SU-DHL-6 (cell line): ENCODE data around the gene ICA1.

Source experiments
- H2AFZ ChIP-seq: fragments of 200-600 bp; sonication (generic); 2 replicates; pipeline ENCODE4 v1.6.1; 2014; ENCODE audit warnings: low read depth, mild to moderate bottlenecking, moderate library complexity, mixed read lengths, antibody characterized with exemption, low read length; ENCODE audit not compliant: severe bottlenecking
- H3F3A ChIP-seq: fragments of 200-600 bp; shearing (Covaris generic); 2 replicates; pipeline ENCODE4 v1.6.0; 2016; ENCODE audit warnings: antibody characterized with exemption, mild to moderate bottlenecking; ENCODE audit not compliant: insufficient read depth
- H3K27ac ChIP-seq: fragments of 200-600 bp; sonication (generic); 2 replicates; pipeline ENCODE4 v1.5.1; 2016; ENCODE audit warnings: low read depth, mild to moderate bottlenecking, low read length, moderate library complexity, mixed read lengths
- H3K27me3 ChIP-seq: fragments of 200-600 bp; sonication (generic), shearing (Covaris generic); 2 replicates; pipeline ENCODE4 v1.6.0; 2014; ENCODE audit warnings: mild to moderate bottlenecking, low read length
- H3K36me3 ChIP-seq: fragments of 200-600 bp; sonication (generic); 2 replicates; pipeline ENCODE4 v1.6.1; 2014; ENCODE audit warnings: mild to moderate bottlenecking, low read length, mixed read lengths
- H3K4me2 ChIP-seq: fragments of 300-600, 200-600 bp; shearing (Covaris generic), sonication (generic); 2 replicates; pipeline ENCODE4 v1.6.0; 2014; ENCODE audit warnings: low read length, low read depth, mild to moderate bottlenecking; ENCODE audit not compliant: poor library complexity, severe bottlenecking
- H3K4me3 ChIP-seq: fragments of 200-600 bp; sonication (generic); 2 replicates; pipeline ENCODE4 v1.5.1; 2014; ENCODE audit warnings: antibody characterized with exemption, low read length, mild to moderate bottlenecking, mixed read lengths; ENCODE audit not compliant: insufficient read depth, poor library complexity, severe bottlenecking
- H3K79me2 ChIP-seq: fragments of 200-600 bp; sonication (generic); 2 replicates; pipeline ENCODE4 v1.6.1; 2014; ENCODE audit warnings: mild to moderate bottlenecking, low read length, moderate library complexity; ENCODE audit not compliant: insufficient read depth
- H3K9ac ChIP-seq: fragments of 200-600 bp; sonication (generic); 2 replicates; pipeline ENCODE4 v1.7.0; 2014; ENCODE audit warnings: mild to moderate bottlenecking, low read length
- H3K9me2 ChIP-seq: fragments of 200-600 bp; sonication (generic); replicated peaks from 2 replicates; pipeline ENCODE4 v1.6.1; 2014; ENCODE audit warnings: low read length; ENCODE audit not compliant: insufficient read depth
- H3K9me3 ChIP-seq: fragments of 200-600 bp; sonication (generic); 2 replicates; pipeline ENCODE4 v1.6.1; 2014; ENCODE audit warnings: low read length, mixed read lengths; ENCODE audit not compliant: insufficient read depth
- H4K20me1 ChIP-seq: fragments of 200-600 bp; sonication (generic); 2 replicates; pipeline ENCODE4 v1.6.1; 2014; ENCODE audit warnings: low read depth, mild to moderate bottlenecking, antibody characterized with exemption, low read length, moderate library complexity, mixed read lengths
- CTCF ChIP-seq: fragments of 200-600 bp; sonication (generic); IDR thresholded peaks from one replicate; pipeline ENCODE4 v1.5.1; 2017; ENCODE audit warnings: antibody characterized with exemption, mild to moderate bottlenecking, low read length, moderate library complexity; ENCODE audit not compliant: insufficient read depth, poor library complexity, severe bottlenecking
- EZH2phosphoT487 ChIP-seq: fragments of 200-600 bp; sonication (generic), shearing (Covaris generic); conservative IDR thresholded peaks from 2 replicates; pipeline ENCODE4 v1.6.1; 2018; ENCODE audit warnings: mild to moderate bottlenecking, antibody characterized with exemption, low read length, moderate library complexity, mixed read lengths

The ICA1 gene

GRCh38 chr7:8151161-8151725 is 110.7 kb downstream of the ICA1 start:
- H2AFZ ChIP-seq, result no peak overlapping the region
- no peak overlapping the region for H3K4me3 ChIP-seq
- no peaks in the 10 kb centered on the region for H3F3A ChIP-seq
- H3K9me2 ChIP-seq, result no peaks in the 10 kb centered on the region
- no peaks in the 10 kb centered on the region for H3K27me3 ChIP-seq
- no peaks in the 10 kb centered on the region for H3K9me3 ChIP-seq
- TF ChIP-seq CTCF, result no peak
- no peak for TF ChIP-seq EZH2phosphoT487
- no peak overlapping the region for H3K4me2 ChIP-seq
- no peaks in the 10 kb centered on the region for H4K20me1 ChIP-seq
- no peaks in the 10 kb centered on the region for H3K36me3 ChIP-seq
- no peak overlapping the region for H3K9ac ChIP-seq
- H3K27ac ChIP-seq, result no peak overlapping the region
- no peaks in the 10 kb centered on the region for H3K79me2 ChIP-seq

GRCh38 chr7:8149222-8149621 is 112.7 kb downstream of the ICA1 start:
- Histone ChIP-seq H2AFZ (peak overlapping the region; percentile 4), H3K79me2 (no peaks in the 10 kb centered on the region), H3K9me3 (no peaks in the 10 kb centered on the region), H3K27ac (no peak overlapping the region), H3K4me3 (no peak overlapping the region), H3K36me3 (no peaks in the 10 kb centered on the region), H4K20me1 (no peaks in the 10 kb centered on the region), H3K27me3 (no peaks in the 10 kb centered on the region), H3K9ac (no peak overlapping the region), H3K4me2 (peak overlapping the region; percentile 28), H3F3A (no peaks in the 10 kb centered on the region), H3K9me2 (no peaks in the 10 kb centered on the region)
- TF ChIP-seq EZH2phosphoT487 (no peak), CTCF (no peak)

- no peaks in the 10 kb centered on the region for H3K36me3 ChIP-seq
- H4K20me1 ChIP-seq, result no peaks in the 10 kb centered on the region
- H2AFZ ChIP-seq, result no peak overlapping the region
- TF ChIP-seq EZH2phosphoT487 (no peak), CTCF (no peak)
- H3K9me3 ChIP-seq, result no peaks in the 10 kb centered on the region
- no peak overlapping the region for H3K27ac ChIP-seq
- H3K9me2 ChIP-seq, result no peaks in the 10 kb centered on the region
- H3K79me2 ChIP-seq, result no peaks in the 10 kb centered on the region
- H3K4me3 ChIP-seq, result no peak overlapping the region
- no peak overlapping the region for H3K9ac ChIP-seq
- H3F3A ChIP-seq, result no peaks in the 10 kb centered on the region
- H3K27me3 ChIP-seq, result no peaks in the 10 kb centered on the region
- H3K4me2 ChIP-seq, result no peak overlapping the region
Observed at GRCh38 chr7:8147760-8148463, 114.1 kb downstream of the ICA1 start.
